HG03520 (cell line): ENCODE data around the gene HOMER2.
A peak's percentile ranks its signal among the peaks of the same experiment; 100 is the strongest.
"Not testable (repeated sequence)": the region's sequence is repeated elsewhere in the genome, so short reads cannot be mapped to it uniquely, and the experiment has no call there.

Source experiments
- ATAC-seq: cut with Tn5 transposase; IDR thresholded peaks from one replicate; pipeline ENCODE4 v1.9.1; 2021; ENCODE audit warnings: mild to moderate bottlenecking, moderate library complexity; ENCODE audit not compliant: unreplicated experiment

The HOMER2 gene

GRCh38 chr15:82952158-82953081, at the start of gene HOMER2:
HOMER2 (minus strand) TSS chr15:82952720; CDS start chr15:82952535, 185 bp downstream.
- ATAC-seq = no peak

DNA sequence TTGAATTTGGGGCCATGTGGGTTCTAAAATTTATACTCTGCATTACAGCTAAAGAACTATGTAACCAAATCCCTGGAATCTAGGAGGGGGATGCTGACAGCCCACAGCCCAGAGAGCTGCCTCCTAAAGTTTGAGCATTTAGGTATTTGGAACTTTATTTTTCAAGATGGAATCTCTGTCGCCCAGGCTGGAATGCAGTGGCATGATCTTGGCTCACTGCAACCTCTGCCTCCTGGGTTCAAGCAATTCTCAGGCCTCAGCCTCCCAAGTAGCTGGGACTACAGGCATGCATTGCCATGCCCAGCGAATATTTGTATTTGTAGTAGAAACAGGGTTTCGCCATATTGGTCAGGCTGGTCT, 48.1 kb upstream of the HOMER2 start:
- not testable (repeated sequence) for ATAC-seq

GRCh38 chr15:82999905-83000671, 47.6 kb upstream of the HOMER2 start:
- peak; percentile 77 for ATAC-seq

DNA sequence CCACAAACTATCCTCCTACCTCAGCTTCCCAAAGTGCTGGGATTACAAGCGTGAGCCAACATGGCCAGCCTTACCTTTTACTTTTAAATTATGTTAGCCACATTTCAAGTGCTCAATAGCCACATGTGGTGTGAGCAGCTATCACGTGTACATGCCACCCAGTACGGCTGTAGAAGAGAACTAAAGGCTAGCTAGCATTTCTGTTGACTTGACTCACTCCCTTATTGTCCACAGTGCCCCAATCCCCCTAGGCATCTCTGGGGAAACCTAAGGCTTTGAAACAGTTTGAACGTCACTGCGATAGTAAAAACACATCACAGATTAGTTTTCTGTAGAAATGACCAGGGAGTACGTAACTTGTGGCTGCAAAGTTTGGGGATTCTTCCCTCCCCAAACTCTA, 46.9 kb upstream of the HOMER2 start:
- ATAC-seq = no peak

DNA sequence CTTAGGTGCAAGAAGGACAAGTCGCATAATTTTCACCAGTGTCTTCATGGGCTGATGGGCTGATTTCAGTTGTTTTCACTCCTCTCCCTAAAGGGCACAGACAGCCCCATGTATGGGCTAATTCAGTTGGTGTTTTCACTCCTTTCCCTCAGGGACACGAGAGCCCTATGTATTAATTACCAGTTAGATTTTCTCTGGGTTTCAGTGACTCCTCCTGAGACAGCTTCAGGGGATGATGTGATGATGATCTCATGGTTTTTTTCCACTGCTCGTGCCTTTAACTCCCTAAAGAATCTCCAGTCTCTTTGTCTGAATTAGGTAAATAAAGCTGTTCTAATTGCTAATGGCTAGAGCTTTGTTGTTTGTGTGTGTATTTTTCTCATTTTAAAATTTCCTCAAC, 43.4 kb upstream of the HOMER2 start:
- ATAC-seq = no peak

GRCh38 chr15:82995076-82995475, 42.6 kb upstream of the HOMER2 start:
- ATAC-seq = no peak

DNA sequence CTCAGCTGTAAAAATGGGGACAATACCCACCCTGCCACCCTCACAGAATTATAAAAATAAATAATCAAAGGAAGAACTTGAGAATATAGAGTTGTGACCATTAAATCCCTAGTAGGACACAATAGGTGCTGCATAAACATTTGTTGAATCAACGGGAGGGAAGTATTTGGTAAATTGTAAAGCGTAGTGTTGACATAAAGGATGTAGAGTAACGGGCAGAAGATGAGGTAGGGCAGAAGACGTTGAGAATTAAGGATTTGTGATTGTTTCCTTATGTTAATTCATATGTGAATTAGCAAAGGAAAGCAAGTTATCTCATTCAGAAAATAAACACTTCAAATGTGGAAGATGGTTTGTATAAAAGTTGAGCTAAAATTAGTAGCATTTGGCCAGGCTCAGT, 40.6 kb upstream of the HOMER2 start:
- ATAC-seq = no peak

DNA sequence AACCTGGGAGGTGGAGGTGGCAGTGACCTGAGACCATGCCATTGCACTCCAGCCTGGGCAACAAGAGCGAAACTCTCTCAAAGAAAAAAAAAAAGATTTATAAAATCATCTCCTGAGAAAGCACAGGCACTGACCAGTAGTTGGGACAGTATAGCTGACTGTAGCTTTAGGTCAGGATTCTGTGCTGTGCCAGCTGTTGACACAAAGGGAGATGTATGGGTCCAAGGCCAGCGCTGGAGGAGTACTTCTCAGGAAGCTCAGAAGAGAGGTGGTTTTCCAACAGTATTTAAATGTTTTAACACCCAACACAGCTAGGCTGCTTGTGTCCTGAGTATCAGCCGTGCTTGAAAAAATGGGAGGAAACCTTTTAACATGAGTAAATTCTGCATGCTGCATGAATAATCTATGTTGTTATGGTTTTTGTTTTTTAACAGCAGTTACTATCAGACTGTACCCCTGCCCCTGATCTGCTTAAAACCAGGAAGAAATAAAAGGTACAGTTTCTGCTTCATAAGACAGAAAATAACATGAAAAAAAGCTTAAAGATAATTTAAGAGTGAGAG, 40.0 kb upstream of the HOMER2 start:
- no peak for ATAC-seq

- peak; percentile 22 for ATAC-seq
These were observed 33.9 kb upstream of the HOMER2 start for GRCh38 chr15:82986442-82986780.

- peak; percentile 89 for ATAC-seq
These were observed 33.3 kb upstream of the HOMER2 start, which contains the start of gene RAMAC for GRCh38 chr15:82985688-82986441. RAMAC (plus strand) TSS chr15:82986210; CDS start chr15:82989019, 2,809 bp downstream.

GRCh38 chr15:82980981-82981380, 28.5 kb upstream of the HOMER2 start:
- no peak for ATAC-seq

- no peak for ATAC-seq
These were observed 27.2 kb upstream of the HOMER2 start for GRCh38 chr15:82979726-82980125.

DNA sequence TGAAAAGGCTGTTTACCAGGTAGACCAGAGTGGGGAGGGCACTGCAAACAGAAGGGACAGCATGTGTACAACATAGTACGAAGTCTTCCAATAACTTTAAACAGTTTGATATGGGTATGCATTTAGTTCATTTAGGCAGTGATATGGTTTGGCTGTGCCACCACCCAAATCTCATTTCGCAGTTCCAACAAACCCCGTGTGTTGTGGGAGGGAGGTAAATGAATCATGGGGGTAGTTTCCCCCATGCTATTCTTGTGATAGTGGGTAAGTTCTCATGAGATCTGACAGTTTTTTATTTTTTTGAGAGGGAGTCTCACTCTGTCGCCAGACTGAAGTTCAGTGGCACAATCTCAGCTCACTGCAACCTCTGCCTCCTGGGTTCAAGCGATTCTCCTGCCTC, 25.9 kb upstream of the HOMER2 start:
- no peak for ATAC-seq

DNA sequence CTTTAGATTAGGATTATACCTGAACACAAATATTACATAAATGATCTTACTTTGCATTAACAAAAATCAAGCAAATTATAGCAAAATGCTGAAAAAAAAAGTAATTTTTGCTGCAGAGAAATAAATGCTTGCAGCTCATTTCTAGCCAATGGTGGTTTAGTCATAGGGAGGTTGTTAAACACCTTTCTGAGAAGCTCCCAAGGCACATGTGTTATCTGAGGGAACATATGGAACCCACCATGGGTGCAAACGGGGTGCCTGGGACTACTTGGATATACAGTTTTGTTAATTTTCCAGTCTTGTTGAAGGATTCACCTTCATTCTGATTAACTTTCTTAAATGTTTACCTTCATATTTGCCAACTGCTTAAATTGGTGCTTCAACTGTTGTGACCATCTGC, 24.6 kb upstream of the HOMER2 start:
- ATAC-seq = no peak

DNA sequence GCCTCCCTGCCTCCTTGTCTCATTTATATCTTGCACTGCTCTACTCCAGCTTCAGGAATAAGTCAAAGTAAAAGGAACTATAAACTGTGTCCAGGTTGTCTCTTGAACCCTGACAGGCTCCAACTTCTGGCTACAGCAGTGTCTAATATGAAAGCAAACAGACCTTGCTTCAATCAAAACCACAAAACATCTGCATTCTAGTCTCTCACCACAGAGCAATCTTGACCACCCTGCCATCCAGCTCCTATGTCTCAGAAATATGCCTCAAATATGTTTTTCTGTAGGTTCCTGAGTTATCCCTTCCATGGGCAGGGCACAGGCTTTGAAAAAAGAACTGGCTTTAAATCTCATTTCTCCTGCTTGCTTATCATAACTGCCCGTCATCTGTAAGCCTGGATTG, 20.5 kb upstream of the HOMER2 start:
- ATAC-seq = no peak

- ATAC-seq = no peak
These were observed 18.9 kb upstream of the HOMER2 start for GRCh38 chr15:82971218-82971984.

DNA sequence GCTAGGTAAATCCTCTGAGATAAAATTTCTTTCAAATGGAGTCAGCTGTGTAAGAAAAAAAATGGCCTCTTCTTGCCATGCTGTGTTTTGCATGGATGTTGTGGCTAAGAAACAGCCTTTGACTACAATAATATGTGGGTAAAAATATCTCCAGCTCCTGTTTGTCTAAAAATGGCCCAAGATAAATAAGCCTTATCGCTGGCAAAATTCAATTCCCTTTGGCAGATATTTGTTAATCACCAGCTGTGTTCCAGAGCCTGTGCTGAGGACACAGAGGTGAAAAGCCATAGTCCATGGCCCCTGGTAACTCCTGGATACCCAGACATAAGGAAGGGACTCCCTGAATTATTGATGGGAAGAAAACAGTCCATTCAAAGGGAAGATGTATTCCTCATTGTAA, 18.2 kb upstream of the HOMER2 start:
- no peak for ATAC-seq

DNA sequence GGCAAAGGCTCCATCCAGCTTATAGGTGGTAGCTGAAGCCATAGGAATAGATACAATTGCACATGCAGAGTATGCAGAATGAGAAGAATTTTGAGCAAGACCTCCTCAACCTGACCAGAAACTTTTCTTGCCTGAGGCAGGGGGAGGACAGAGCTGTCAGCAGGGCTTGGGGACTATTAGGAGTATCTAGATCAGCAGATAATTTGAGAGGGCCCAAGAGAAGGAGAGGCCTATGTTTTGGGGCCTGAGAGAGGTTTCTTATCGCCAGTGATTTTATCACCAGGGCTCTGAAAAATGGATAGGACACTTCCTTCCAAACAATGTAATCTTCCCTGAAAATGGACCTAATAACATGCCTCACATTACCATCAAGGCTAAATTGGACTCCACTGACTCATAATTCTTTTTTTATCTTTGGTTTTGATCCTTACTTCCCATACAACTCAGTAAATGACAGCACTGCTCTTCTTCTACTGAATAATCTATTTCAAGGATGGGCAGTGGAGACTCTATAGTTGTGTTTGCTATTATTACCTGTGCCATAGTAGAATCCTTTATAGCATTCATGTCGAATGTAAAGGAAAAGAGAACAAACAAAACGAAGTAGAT, 17.7 kb upstream of the HOMER2 start:
- ATAC-seq = no peak

- no peak for ATAC-seq
These were observed 16.8 kb upstream of the HOMER2 start for GRCh38 chr15:82969353-82969752.

DNA sequence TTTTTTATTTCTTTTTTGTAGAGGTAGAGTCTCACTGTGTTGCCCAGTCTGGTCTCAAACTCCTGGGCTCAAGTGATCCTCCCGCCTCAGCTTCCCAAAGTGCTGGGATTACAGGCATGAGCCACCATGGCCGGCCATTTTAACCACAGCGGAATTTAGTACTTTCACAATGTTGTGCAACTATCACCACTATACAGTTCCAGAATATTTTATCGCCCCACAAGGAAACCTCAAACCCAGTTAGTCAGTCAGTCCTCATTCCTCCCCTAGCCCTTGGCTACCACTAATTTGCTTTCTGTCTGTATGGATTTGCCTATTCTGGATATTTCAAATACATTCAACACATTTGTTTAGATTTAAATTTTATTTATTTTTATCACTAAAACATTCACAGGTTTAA, 15.5 kb upstream of the HOMER2 start:
- ATAC-seq = no peak
